WTC11 (cell line): ENCODE data around the gene LRP1. TPM values are rescaled to one million over a fixed set of nuclear protein-coding genes. Genes with fewer than 3 reads are reported as not detected.
A peak's percentile ranks its signal among the peaks of the same experiment; 100 is the strongest.

ENCODE experiments used
- ATAC-seq: fragments of 200-7000 bp; cut with Tn5 transposase; 2 replicates; pipeline ENCODE4 v1.10.0; 2021; ENCODE audit warnings: mild to moderate bottlenecking, moderate library complexity
- CTCF ChIA-PET: fragments of 300-600 bp; sonication (Branson Sonifier 250); formaldehyde crosslinking; loops from one replicate; lab custom pipeline; 2021; ENCODE audit warnings: antibody characterized with exemption; lab: Charles Lee
- POLR2A ChIA-PET: fragments of 350-600 bp; sonication (Branson Sonifier 250); formaldehyde crosslinking; loops from one replicate; lab custom pipeline; 2021; ENCODE audit warnings: antibody characterized with exemption; lab: Charles Lee
- DNase-seq: peaks from one replicate; pipeline ENCODE4 v3.0.0; 2021; ENCODE audit warnings: low spot score
- H3K27ac Mint-ChIP-seq: 2 replicates; pipeline ENCODE4 v1.8.0; 2021; ENCODE audit warnings: mixed read lengths
- H3K27me3 Mint-ChIP-seq: 2 replicates; pipeline ENCODE4 v1.8.0; 2021; ENCODE audit warnings: low read depth, mild to moderate bottlenecking, moderate library complexity, mixed read lengths
- H3K36me3 Mint-ChIP-seq: 2 replicates; pipeline ENCODE4 v1.8.0; 2021; ENCODE audit warnings: mixed read lengths
- H3K4me1 Mint-ChIP-seq: 2 replicates; pipeline ENCODE4 v1.8.0; 2022; ENCODE audit warnings: mixed read lengths
- H3K4me3 Mint-ChIP-seq: 2 replicates; pipeline ENCODE4 v1.8.0; 2021; ENCODE audit warnings: mild to moderate bottlenecking, moderate library complexity, mixed read lengths
- H3K9me3 Mint-ChIP-seq: 2 replicates; pipeline ENCODE4 v1.8.0; 2021; ENCODE audit warnings: mixed read lengths
- AFF4 ChIP-seq: sonication (generic); formaldehyde crosslinking; IDR thresholded peaks from 2 replicates; pipeline ENCODE4 v1.8.1; 2023; ENCODE audit warnings: mild to moderate bottlenecking, missing genetic modification reagents, borderline replicate concordance
- ARID4B ChIP-seq: sonication (generic); formaldehyde crosslinking; IDR thresholded peaks from 2 replicates; pipeline ENCODE4 v1.8.0; 2023; ENCODE audit warnings: missing genetic modification reagents, mild to moderate bottlenecking, borderline replicate concordance
- CREM ChIP-seq: sonication (generic); formaldehyde crosslinking; IDR thresholded peaks from 2 replicates; pipeline ENCODE4 v1.8.1; 2022; ENCODE audit warnings: mild to moderate bottlenecking, missing genetic modification reagents, moderate library complexity
- CTCF ChIP-seq: fragments of 200-600 bp; IDR thresholded peaks from 2 replicates; pipeline ENCODE4 v1.8.0; 2022; ENCODE audit warnings: antibody characterized with exemption
- JAZF1 ChIP-seq: fragments of 250-450 bp; sonication (Bioruptor Pico); IDR thresholded peaks from 2 replicates; pipeline ENCODE4 v1.9.0; 2021; ENCODE audit warnings: moderate library complexity, mild to moderate bottlenecking, inconsistent platforms
- MAX ChIP-seq: sonication (generic); formaldehyde crosslinking; IDR thresholded peaks from 2 replicates; pipeline ENCODE4 v1.8.0; 2022; ENCODE audit warnings: mild to moderate bottlenecking, missing genetic modification reagents
- NR3C1 ChIP-seq: sonication (generic); formaldehyde crosslinking; conservative IDR thresholded peaks from 2 replicates; pipeline ENCODE4 v1.8.1; 2023; ENCODE audit warnings: low read depth, mild to moderate bottlenecking, missing genetic modification reagents
- PRRX2 ChIP-seq: fragments of 250-450 bp; sonication (Bioruptor Pico); IDR thresholded peaks from 2 replicates; pipeline ENCODE4 v1.8.0; 2021; ENCODE audit warnings: mild to moderate bottlenecking
- SOX15 ChIP-seq: fragments of 250-450 bp; sonication (Bioruptor Pico); IDR thresholded peaks from 2 replicates; pipeline ENCODE4 v1.9.0; 2021; ENCODE audit warnings: mild to moderate bottlenecking
- ZBTB21 ChIP-seq: sonication (generic); formaldehyde crosslinking; IDR thresholded peaks from 2 replicates; pipeline ENCODE4 v1.8.1; 2023; ENCODE audit warnings: mild to moderate bottlenecking, missing genetic modification reagents, borderline replicate concordance
- ZNF121 ChIP-seq: sonication (generic); formaldehyde crosslinking; IDR thresholded peaks from 2 replicates; pipeline ENCODE4 v1.8.0; 2023; ENCODE audit warnings: missing genetic modification reagents
- ZNF425 ChIP-seq: fragments of 250-450 bp; sonication (Bioruptor Pico); conservative IDR thresholded peaks from 2 replicates; pipeline ENCODE4 v1.9.0; 2021; ENCODE audit warnings: mild to moderate bottlenecking
- ZNF671 ChIP-seq: fragments of 250-450 bp; sonication (Bioruptor Pico); IDR thresholded peaks from 2 replicates; pipeline ENCODE4 v1.8.0; 2021; ENCODE audit warnings: mild to moderate bottlenecking
- total RNA-seq: library from RNA; stranded (reverse); gene quantifications from 3 replicates; pipeline ENCODE4 v1.2.3, GENCODE V29; 2021

The LRP1 gene
- total RNA-seq, 1 experiment from 2014 or later, result 120 TPM

GRCh38 chr12:57123813-57124212 lies 4.5 kb upstream of the LRP1 start:
- no peak overlapping the region for H3K4me3 Mint-ChIP-seq
- TF ChIP-seq CREM (no peak), JAZF1 (no peak), ZNF425 (no peak)
- peaks cover 6% of the 10 kb centered on the region for H3K27me3 Mint-ChIP-seq
- no peak overlapping the region for H3K27ac Mint-ChIP-seq
- POLR2A ChIA-PET, result interaction anchor here (0.6 kb wide), 1 partner anchor 13 kb away, joined by 3 read pairs; no protein-coding TSS in a partner anchor
- peaks cover 2% of the 10 kb centered on the region; the same call in 1 of the 2 replicates for H3K36me3 Mint-ChIP-seq
- H3K9me3 Mint-ChIP-seq, result peaks cover 22% of the 10 kb centered on the region
- H3K4me1 Mint-ChIP-seq, result peaks cover 15% of the 10 kb centered on the region
- DNase-seq, result no peak
- ATAC-seq, result no peak
- CTCF ChIA-PET, result interaction anchor here (0.8 to 5.8 kb wide), 34 partner anchors 8 to 262 kb away, joined by 3 to 76 read pairs (median 5); partner anchors contain the start of genes STAT6 and ZBTB39

- Mint-ChIP-seq H3K4me3 (no peak overlapping the region), H3K9me3 (peaks cover 22% of the 10 kb centered on the region), H3K27ac (no peak overlapping the region), H3K4me1 (peaks cover 15% of the 10 kb centered on the region), H3K27me3 (peaks cover 6% of the 10 kb centered on the region), H3K36me3 (peaks cover 2% of the 10 kb centered on the region; the same call in 1 of the 2 replicates)
- TF ChIP-seq ZBTB21 (CRISPR knock-in tag) (no peak), SOX15 (CRISPR knock-in tag) (no peak), CTCF (peak; percentile 92)
- ChIA-PET CTCF (interaction anchor here (0.5 to 5.8 kb wide), 47 partner anchors 9 to 764 kb away, joined by 3 to 76 read pairs (median 4); partner anchors contain the start of genes NAB2, NEMP1, STAT2 and STAT6), POLR2A (interaction anchor here (0.6 kb wide), 1 partner anchor 12 kb away, joined by 3 read pairs; no protein-coding TSS in a partner anchor)
- peak; percentile 84 for DNase-seq
- ATAC-seq, result peak; percentile 59
Measured at GRCh38 chr12:57124261-57124877, 3.9 kb upstream of the LRP1 start.

- H3K36me3 Mint-ChIP-seq, result peaks cover 2% of the 10 kb centered on the region; the same call in 1 of the 2 replicates
- POLR2A ChIA-PET, result no interaction called here
- TF ChIP-seq ZNF671 (CRISPR knock-in tag) (no peak), MAX (CRISPR knock-in tag) (no peak), PRRX2 (CRISPR knock-in tag) (no peak)
- H3K4me1 Mint-ChIP-seq, result peaks cover 31% of the 10 kb centered on the region
- peaks cover 18% of the 10 kb centered on the region for H3K9me3 Mint-ChIP-seq
- ATAC-seq, result no peak
- DNase-seq, result no peak
- peaks cover 6% of the 10 kb centered on the region for H3K27me3 Mint-ChIP-seq
- no peak overlapping the region for H3K27ac Mint-ChIP-seq
- CTCF ChIA-PET, result interaction anchor here (1.3 to 5.9 kb wide), 6 partner anchors 14 to 88 kb away, joined by 4 to 112 read pairs (median 34); partner anchors contain the start of gene STAT6
- H3K4me3 Mint-ChIP-seq, result no peak overlapping the region
Measured at GRCh38 chr12:57126061-57126460, 2.2 kb upstream of the LRP1 start.

GRCh38 chr12:57126561-57126960 lies 1.7 kb upstream of the LRP1 start:
- Mint-ChIP-seq H3K4me1 (peaks cover 36% of the 10 kb centered on the region), H3K27ac (peak overlapping the region; percentile 85), H3K27me3 (peaks cover 6% of the 10 kb centered on the region), H3K4me3 (peak overlapping the region; percentile 85), H3K9me3 (peaks cover 18% of the 10 kb centered on the region), H3K36me3 (peaks cover 2% of the 10 kb centered on the region; the same call in 1 of the 2 replicates)
- DNase-seq (no peak), ATAC-seq (no peak)
- ChIA-PET CTCF (interaction anchor here (0.6 to 5.9 kb wide), 15 partner anchors 9 to 101 kb away, joined by 3 to 112 read pairs (median 7); partner anchors contain the start of gene STAT6), POLR2A (interaction anchor here (1.0 to 2.2 kb wide), 2 partner anchors 39 to 47 kb away, joined by 3 to 7 read pairs; partner anchors contain the start of gene NEMP1)
- TF ChIP-seq NR3C1 (no peak), ZNF671 (CRISPR knock-in tag) (no peak), ZBTB21 (CRISPR knock-in tag) (no peak), AFF4 (CRISPR knock-in tag) (no peak), ARID4B (no peak), ZNF121 (CRISPR knock-in tag) (no peak)
